Kidney epithelial cell (primary cell): ENCODE results near the gene CDC42EP5. TPM values are rescaled to one million over a fixed set of nuclear protein-coding genes. Genes with fewer than 3 reads are reported as not detected.

Experiments used
- DNase-seq: peaks from one replicate; pipeline ENCODE4 v3.0.0-alpha.2; 2010; ENCODE audit warnings: low read depth
- H3K27me3 ChIP-seq: 2 replicates; pipeline ENCODE4 v1.6.0; 2011; ENCODE audit warnings: low read length; ENCODE audit not compliant: control insufficient read depth, insufficient read depth
- H3K36me3 ChIP-seq: 2 replicates; pipeline ENCODE4 v1.5.1; 2011; ENCODE audit warnings: low read length; ENCODE audit not compliant: control insufficient read depth, insufficient read depth
- H3K4me3 ChIP-seq: 2 replicates; pipeline ENCODE4 v1.5.1; 2011; ENCODE audit warnings: low read depth, mild to moderate bottlenecking, control low read depth, low read length
- total RNA-seq: library from RNA; depleted of rRNA; stranded (reverse); fragments of >200 nt; gene quantifications from 2 replicates; pipeline ENCODE4 v1.2.3, GENCODE V29; 2015
- TF ChIP-seq, protein P1 (sequence below): IDR thresholded peaks from 2 replicates; pipeline ENCODE4 v1.5.1; 2011; ENCODE audit warnings: mild to moderate bottlenecking, moderate library complexity, low read length, control low read depth, inconsistent platforms; ENCODE audit not compliant: insufficient read depth, poor library complexity, severe bottlenecking

The CDC42EP5 gene
- total RNA-seq, 1 donor from 2014 or later: 24.4 TPM

DNA sequence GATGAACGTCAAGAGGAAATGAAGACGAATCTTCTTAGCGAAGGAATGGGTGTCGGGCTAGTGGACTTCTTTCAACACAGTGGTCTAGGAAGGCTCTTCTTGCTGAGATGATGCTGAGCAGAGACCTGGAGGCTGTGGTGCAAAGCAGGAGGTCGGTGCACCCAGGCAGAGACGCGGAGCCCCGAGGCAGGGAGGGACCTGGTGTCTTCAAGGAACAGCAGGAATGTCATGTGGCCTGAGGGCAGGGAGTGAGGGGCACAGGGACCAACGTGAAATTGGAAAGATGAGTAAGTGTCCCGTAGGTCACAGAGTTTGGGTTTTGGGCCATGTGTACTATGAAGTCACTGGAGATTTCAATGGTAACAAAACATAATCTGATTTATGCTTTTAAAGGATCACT is 11.4 kb upstream of the CDC42EP5 start:
- Histone ChIP-seq H3K4me3 (no peak overlapping the region), H3K27me3 (no peaks in the 10 kb centered on the region), H3K36me3 (no peaks in the 10 kb centered on the region)
- TF ChIP-seq, protein P1, sequence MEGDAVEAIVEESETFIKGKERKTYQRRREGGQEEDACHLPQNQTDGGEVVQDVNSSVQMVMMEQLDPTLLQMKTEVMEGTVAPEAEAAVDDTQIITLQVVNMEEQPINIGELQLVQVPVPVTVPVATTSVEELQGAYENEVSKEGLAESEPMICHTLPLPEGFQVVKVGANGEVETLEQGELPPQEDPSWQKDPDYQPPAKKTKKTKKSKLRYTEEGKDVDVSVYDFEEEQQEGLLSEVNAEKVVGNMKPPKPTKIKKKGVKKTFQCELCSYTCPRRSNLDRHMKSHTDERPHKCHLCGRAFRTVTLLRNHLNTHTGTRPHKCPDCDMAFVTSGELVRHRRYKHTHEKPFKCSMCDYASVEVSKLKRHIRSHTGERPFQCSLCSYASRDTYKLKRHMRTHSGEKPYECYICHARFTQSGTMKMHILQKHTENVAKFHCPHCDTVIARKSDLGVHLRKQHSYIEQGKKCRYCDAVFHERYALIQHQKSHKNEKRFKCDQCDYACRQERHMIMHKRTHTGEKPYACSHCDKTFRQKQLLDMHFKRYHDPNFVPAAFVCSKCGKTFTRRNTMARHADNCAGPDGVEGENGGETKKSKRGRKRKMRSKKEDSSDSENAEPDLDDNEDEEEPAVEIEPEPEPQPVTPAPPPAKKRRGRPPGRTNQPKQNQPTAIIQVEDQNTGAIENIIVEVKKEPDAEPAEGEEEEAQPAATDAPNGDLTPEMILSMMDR: no peak
- no peak for DNase-seq

DNA sequence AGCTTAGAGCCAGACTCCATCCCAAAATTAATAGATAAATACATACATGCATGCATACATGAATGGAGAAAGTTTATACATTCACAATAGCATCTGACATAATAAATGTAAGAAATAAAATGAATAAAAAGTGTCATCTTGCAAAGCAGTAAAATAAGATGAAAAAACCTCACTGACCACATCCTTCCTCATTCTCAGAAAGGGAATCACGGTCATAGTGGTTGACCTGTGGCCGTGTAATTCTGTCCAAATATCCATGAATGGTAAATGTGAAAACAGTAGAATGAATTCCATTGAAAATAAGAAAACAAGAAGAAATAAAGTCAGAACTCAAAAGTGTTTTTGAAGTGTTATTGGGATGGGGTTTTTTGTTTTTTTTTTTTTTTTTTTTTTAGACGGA is 9.8 kb upstream of the CDC42EP5 start:
- H3K36me3 ChIP-seq: no peaks in the 10 kb centered on the region
- H3K27me3 ChIP-seq: no peaks in the 10 kb centered on the region

DNA sequence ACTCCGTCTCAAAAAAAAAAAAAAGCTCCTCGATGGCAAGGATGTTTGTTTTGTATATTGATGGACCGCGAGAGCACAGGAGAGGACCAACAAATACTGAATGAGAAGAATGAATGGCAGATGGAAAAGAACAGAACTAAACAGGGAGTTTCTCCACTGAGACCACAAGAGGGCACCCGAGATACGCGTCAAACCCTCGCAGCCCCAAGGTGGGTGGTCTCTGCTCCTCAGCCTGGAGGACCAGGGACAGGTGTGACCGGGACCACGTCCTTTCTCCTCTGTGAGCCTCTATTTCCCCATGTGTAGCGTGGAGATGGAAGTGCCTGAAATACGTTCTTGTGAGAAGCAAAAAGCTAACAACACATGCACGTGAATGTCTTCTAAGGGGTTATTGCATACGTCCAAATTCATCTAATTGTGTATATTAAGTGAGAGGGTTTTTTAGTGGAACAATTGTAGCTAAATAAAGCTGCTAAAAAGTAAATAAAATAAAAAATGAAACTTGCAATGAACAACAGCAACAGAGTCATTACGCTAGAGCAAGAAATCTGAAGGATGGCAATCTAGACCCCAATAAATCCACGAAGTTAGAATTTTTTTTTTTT is 8.3 kb upstream of the CDC42EP5 start:
- DNase-seq: no peak

More for the DNA sequence above, 9.8 kb upstream of the CDC42EP5 start:
- TF ChIP-seq, protein P1: no peak
- no peak for DNase-seq
- H3K4me3 ChIP-seq: no peak overlapping the region

DNA sequence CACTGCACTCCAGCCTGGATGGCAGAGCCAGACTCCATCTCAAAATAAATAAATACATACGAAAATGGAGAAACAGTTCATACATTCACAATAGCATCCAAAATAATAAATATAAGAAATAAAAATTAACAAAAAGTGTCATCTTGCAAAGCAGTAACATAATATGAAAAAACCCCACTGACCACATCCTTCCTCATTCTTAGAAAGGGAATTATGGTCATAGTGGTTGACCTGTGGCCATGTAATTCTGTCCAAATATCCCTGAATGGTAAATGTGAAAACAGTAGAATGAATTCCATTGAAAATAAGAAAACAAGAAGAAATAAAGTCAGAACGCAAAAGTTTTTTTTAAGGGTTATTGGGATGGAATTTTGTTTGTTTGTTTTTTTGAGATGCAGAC is 7.0 kb upstream of the CDC42EP5 start:
- no peaks in the 10 kb centered on the region for H3K36me3 ChIP-seq
- H3K27me3 ChIP-seq: no peaks in the 10 kb centered on the region
- no peak for DNase-seq
- TF ChIP-seq, protein P1: no peak
- no peak overlapping the region for H3K4me3 ChIP-seq

More for the DNA sequence above, 8.3 kb upstream of the CDC42EP5 start:
- Histone ChIP-seq H3K4me3 (no peak overlapping the region), H3K27me3 (no peaks in the 10 kb centered on the region), H3K36me3 (no peaks in the 10 kb centered on the region)
- TF ChIP-seq, protein P1: peak; percentile 77

DNA sequence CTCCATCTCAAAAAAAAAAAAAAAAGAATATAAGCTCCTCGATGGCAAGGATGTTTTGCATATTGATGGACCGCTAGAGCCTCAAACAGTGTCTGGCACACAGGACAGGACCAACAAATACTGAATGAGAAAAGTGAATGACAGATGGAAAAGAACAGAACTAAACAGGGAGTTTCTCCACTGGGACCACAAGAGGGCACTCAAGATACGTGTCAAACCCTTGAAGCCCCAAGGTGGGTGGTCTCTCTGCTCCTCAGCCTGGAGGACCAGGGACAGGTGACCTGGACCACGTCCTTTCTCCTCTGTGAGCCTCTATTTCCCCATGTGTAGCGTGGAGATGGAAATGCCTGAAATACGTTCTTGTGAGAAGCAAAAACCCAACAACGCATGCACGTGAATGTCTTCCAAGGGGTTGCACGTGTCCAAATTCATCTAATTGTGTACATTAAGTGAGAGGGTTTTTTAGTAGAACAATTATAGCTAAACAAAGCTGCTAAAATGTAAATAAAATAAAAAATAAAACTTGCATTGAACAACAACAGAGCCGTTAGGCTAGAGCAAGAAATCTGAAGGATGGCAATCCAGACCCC is 5.7 kb upstream of the CDC42EP5 start:
- no peak for DNase-seq
- H3K4me3 ChIP-seq: no peak overlapping the region
- TF ChIP-seq, protein P1: peak; percentile 72

DNA sequence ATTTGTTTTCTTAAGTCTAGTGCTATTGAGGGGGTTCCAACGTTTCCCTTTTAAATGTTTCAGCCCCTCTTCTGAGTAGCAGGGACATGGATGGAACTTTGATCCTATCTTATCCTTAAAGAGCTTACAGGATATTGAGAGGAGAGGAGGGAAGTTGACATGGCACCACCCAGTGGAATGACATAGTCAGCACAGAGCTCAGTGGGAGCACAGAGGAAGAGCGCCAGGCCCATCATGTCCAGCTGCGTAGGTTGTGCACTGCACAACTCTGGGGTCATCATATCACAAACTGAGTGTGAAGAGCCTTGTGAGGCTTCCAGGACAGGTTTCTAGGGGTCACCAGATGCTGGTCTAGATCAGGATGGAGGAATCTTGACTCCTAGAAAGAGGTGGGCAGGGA is 4.6 kb upstream of the CDC42EP5 start:
- Histone ChIP-seq H3K36me3 (no peaks in the 10 kb centered on the region), H3K4me3 (no peak overlapping the region), H3K27me3 (peaks cover 2% of the 10 kb centered on the region)
- TF ChIP-seq, protein P1: no peak
- DNase-seq: no peak

More for the DNA sequence above, 5.7 kb upstream of the CDC42EP5 start:
- Histone ChIP-seq H3K36me3 (no peaks in the 10 kb centered on the region), H3K27me3 (peaks cover under 1% of the 10 kb centered on the region)
